Neural progenitor cell (in vitro differentiated cells): ENCODE measurements around the gene DCDC1. TPM values are rescaled to one million over a fixed set of nuclear protein-coding genes. Genes with fewer than 3 reads are reported as not detected.

ENCODE experiments used
- DNase-seq: peaks from one replicate; pipeline ENCODE4 v3.0.0-alpha.2; 2016; ENCODE audit warnings: low spot score
- H2AFZ ChIP-seq: fragments of 200-600 bp; sonication (generic); replicated peaks from 2 replicates; pipeline ENCODE4 v1.6.1; 2016; ENCODE audit warnings: antibody characterized with exemption
- H3F3A ChIP-seq: fragments of 200-600 bp; sonication (generic); 2 replicates; pipeline ENCODE4 v1.6.1; 2016; ENCODE audit warnings: antibody characterized with exemption, low read depth
- H3K27ac ChIP-seq: fragments of 200-600 bp; sonication (generic); 2 replicates; pipeline ENCODE4 v1.5.1; 2016; ENCODE audit warnings: mild to moderate bottlenecking
- H3K27me3 ChIP-seq: fragments of 200-600 bp; sonication (generic); 2 replicates; pipeline ENCODE4 v1.6.1; 2016; ENCODE audit warnings: mild to moderate bottlenecking, moderate library complexity
- H3K36me3 ChIP-seq: fragments of 200-600 bp; sonication (generic); 2 replicates; pipeline ENCODE4 v1.5.1; 2016
- H3K4me1 ChIP-seq: fragments of 200-600 bp; sonication (generic); 2 replicates; pipeline ENCODE4 v1.6.1; 2016; ENCODE audit warnings: mixed run types
- H3K4me2 ChIP-seq: fragments of 200-600 bp; sonication (generic); 2 replicates; pipeline ENCODE4 v1.6.1; 2016
- H3K4me3 ChIP-seq: fragments of 200-600 bp; sonication (generic); 2 replicates; pipeline ENCODE4 v1.5.1; 2016
- H3K79me2 ChIP-seq: fragments of 200-600 bp; sonication (generic); 2 replicates; pipeline ENCODE4 v1.6.1; 2016; ENCODE audit warnings: low read depth
- H3K9ac ChIP-seq: fragments of 200-600 bp; sonication (generic); 2 replicates; pipeline ENCODE4 v1.6.1; 2016
- H3K9me3 ChIP-seq: fragments of 200-600 bp; sonication (generic); 2 replicates; pipeline ENCODE4 v1.5.1; 2016; ENCODE audit warnings: low read depth
- H4K20me1 ChIP-seq: fragments of 200-600 bp; sonication (generic); 2 replicates; pipeline ENCODE4 v1.6.1; 2016; ENCODE audit warnings: low read depth
- H3K27ac Mint-ChIP-seq: 3 replicates; pipeline ENCODE4 v1.8.0; 2021; ENCODE audit warnings: mixed read lengths
- H3K27me3 Mint-ChIP-seq: 2 replicates; pipeline ENCODE4 v1.8.0; 2022; ENCODE audit warnings: low read depth, mild to moderate bottlenecking, inconsistent platforms, moderate library complexity, mixed read lengths; ENCODE audit not compliant: insufficient read depth
- H3K36me3 Mint-ChIP-seq: 3 replicates; pipeline ENCODE4 v1.8.0; 2021; ENCODE audit warnings: mixed read lengths
- H3K4me1 Mint-ChIP-seq: 3 replicates; pipeline ENCODE4 v1.8.0; 2021; ENCODE audit warnings: mixed read lengths
- H3K4me3 Mint-ChIP-seq: 3 replicates; pipeline ENCODE4 v1.8.0; 2021; ENCODE audit warnings: mild to moderate bottlenecking, moderate library complexity, mixed read lengths
- H3K9me3 Mint-ChIP-seq: 3 replicates; pipeline ENCODE4 v1.8.0; 2020; ENCODE audit warnings: mixed read lengths
- CTCF ChIP-seq: fragments of 200-600 bp; sonication (generic); IDR thresholded peaks from 2 replicates; pipeline ENCODE4 v1.5.1; 2017; ENCODE audit warnings: antibody characterized with exemption, mild to moderate bottlenecking
- EZH2 ChIP-seq: fragments of 200-600 bp; sonication (generic); IDR thresholded peaks from 2 replicates; pipeline ENCODE4 v1.6.1; 2017; ENCODE audit warnings: antibody characterized with exemption, mild to moderate bottlenecking, moderate library complexity
- EZH2phosphoT487 ChIP-seq: fragments of 200-600 bp; sonication (generic); IDR thresholded peaks from 2 replicates; pipeline ENCODE4 v1.6.1; 2017; ENCODE audit warnings: antibody characterized with exemption
- total RNA-seq: library from RNA; depleted of rRNA; stranded (reverse); fragments of >200 nt; gene quantifications from 2 replicates; pipeline ENCODE4 v1.2.3, GENCODE V29; 2015; ENCODE audit warnings: low replicate concordance

DCDC1 gene
- total RNA-seq, 1 donor from 2014 or later: 5.0 TPM

- Mint-ChIP-seq H3K9me3 (peaks cover 6% of the 10 kb centered on the region), H3K4me1 (peaks cover 24% of the 10 kb centered on the region), H3K36me3 (peaks cover 2% of the 10 kb centered on the region), H3K27me3 (no peaks in the 10 kb centered on the region), H3K4me3 (no peak overlapping the region), H3K27ac (no peak overlapping the region)
- no peak overlapping the region for H3K27ac ChIP-seq
- H3K9ac ChIP-seq: no peak overlapping the region
- H3K4me2 ChIP-seq: peak overlapping the region; percentile 72
- peaks cover 20% of the 10 kb centered on the region for H3F3A ChIP-seq
- no peaks in the 10 kb centered on the region for H3K36me3 ChIP-seq
- no peaks in the 10 kb centered on the region for H3K27me3 ChIP-seq
- no peaks in the 10 kb centered on the region for H3K79me2 ChIP-seq
- no peak overlapping the region for H3K4me3 ChIP-seq
- TF ChIP-seq CTCF (no peak), EZH2phosphoT487 (no peak), EZH2 (no peak)
- H2AFZ ChIP-seq: no peak overlapping the region
- H3K9me3 ChIP-seq: no peaks in the 10 kb centered on the region
- H4K20me1 ChIP-seq: no peaks in the 10 kb centered on the region
- H3K4me1 ChIP-seq: peaks cover 36% of the 10 kb centered on the region
- DNase-seq: no peak
These were observed 310.0 kb downstream of the DCDC1 start for GRCh38 chr11:31059529-31059928.

- Histone ChIP-seq H3K27me3 (no peaks in the 10 kb centered on the region), H4K20me1 (no peaks in the 10 kb centered on the region), H3K79me2 (no peaks in the 10 kb centered on the region), H3K27ac (no peak overlapping the region), H3F3A (no peaks in the 10 kb centered on the region), H3K4me1 (peaks cover 4% of the 10 kb centered on the region), H3K9ac (no peak overlapping the region), H3K4me3 (no peak overlapping the region), H3K4me2 (no peak overlapping the region), H3K36me3 (no peaks in the 10 kb centered on the region), H3K9me3 (no peaks in the 10 kb centered on the region), H2AFZ (peak overlapping the region; percentile 17)
- Mint-ChIP-seq H3K4me1 (peaks cover 5% of the 10 kb centered on the region), H3K27me3 (no peaks in the 10 kb centered on the region), H3K36me3 (peaks cover 5% of the 10 kb centered on the region), H3K27ac (no peak overlapping the region), H3K4me3 (no peak overlapping the region), H3K9me3 (peaks cover 39% of the 10 kb centered on the region)
- no peak for TF ChIP-seq EZH2
- no peak for TF ChIP-seq EZH2phosphoT487
- no peak for TF ChIP-seq CTCF
- no peak for DNase-seq
These were observed 319.3 kb downstream of the DCDC1 start for GRCh38 chr11:31050061-31050765.

GRCh38 chr11:31045335-31045734, 324.2 kb downstream of the DCDC1 start:
- H4K20me1 ChIP-seq: no peaks in the 10 kb centered on the region
- H3K79me2 ChIP-seq: no peaks in the 10 kb centered on the region
- H3K4me1 ChIP-seq: peaks cover 6% of the 10 kb centered on the region
- peak; percentile 37 for DNase-seq
- Mint-ChIP-seq H3K27me3 (no peaks in the 10 kb centered on the region), H3K4me1 (peaks cover 4% of the 10 kb centered on the region), H3K4me3 (no peak overlapping the region), H3K36me3 (no peaks in the 10 kb centered on the region), H3K27ac (no peak overlapping the region), H3K9me3 (peaks cover 2% of the 10 kb centered on the region)
- no peak overlapping the region for H3K9ac ChIP-seq
- no peaks in the 10 kb centered on the region for H3K9me3 ChIP-seq
- no peak overlapping the region for H3K4me2 ChIP-seq
- H2AFZ ChIP-seq: peak overlapping the region; percentile 75
- H3K36me3 ChIP-seq: no peaks in the 10 kb centered on the region
- no peaks in the 10 kb centered on the region for H3K27me3 ChIP-seq
- no peaks in the 10 kb centered on the region for H3F3A ChIP-seq
- H3K27ac ChIP-seq: no peak overlapping the region
- no peak for TF ChIP-seq EZH2phosphoT487
- TF ChIP-seq CTCF: peak; percentile 73
- no peak overlapping the region for H3K4me3 ChIP-seq
